Measurements from ENCODE around the gene PRIM2. TPM values are rescaled to one million over a fixed set of nuclear protein-coding genes. Genes with fewer than 3 reads are reported as not detected.
"Not testable (repeated sequence)": the region's sequence is repeated elsewhere in the genome, so short reads cannot be mapped to it uniquely, and the experiment has no call there.

Gene PRIM2
- polyA plus RNA-seq, 3 donors: 17.3 to 20.9 (median 20.5) TPM

- not testable (repeated sequence) for DNase-seq (ENCODE audit: low read depth in 3 of 3, low spot score in 2 of 3)
Observed at GRCh38 chr6:57442133-57442532, 124.7 kb downstream of the PRIM2 start.

GRCh38 chr6:57443181-57443580 is 125.8 kb downstream of the PRIM2 start:
- not testable (repeated sequence) for DNase-seq (ENCODE audit: low read depth in 3 of 3, low spot score in 2 of 3)

GRCh38 chr6:57444787-57445186 is 127.4 kb downstream of the PRIM2 start:
- DNase-seq (ENCODE audit: low read depth in 3 of 3, low spot score in 2 of 3): not testable (repeated sequence)

- DNase-seq (ENCODE audit: low read depth in 3 of 3, low spot score in 2 of 3): not testable (repeated sequence)
Observed at GRCh38 chr6:57445379-57445778, 127.9 kb downstream of the PRIM2 start.

GRCh38 chr6:57445790-57446468 is 128.5 kb downstream of the PRIM2 start:
- not testable (repeated sequence) for DNase-seq (ENCODE audit: low read depth in 3 of 3, low spot score in 2 of 3)

GRCh38 chr6:57449496-57450066 is 132.2 kb downstream of the PRIM2 start:
- not testable (repeated sequence) for DNase-seq (ENCODE audit: low read depth in 3 of 3, low spot score in 2 of 3)

GRCh38 chr6:57459781-57460180 is 142.4 kb downstream of the PRIM2 start:
- not testable (repeated sequence) for DNase-seq (ENCODE audit: low read depth in 3 of 3, low spot score in 2 of 3)

GRCh38 chr6:57461022-57461421 is 143.6 kb downstream of the PRIM2 start:
- DNase-seq (ENCODE audit: low read depth in 3 of 3, low spot score in 2 of 3): not testable (repeated sequence)

- DNase-seq (ENCODE audit: low read depth in 3 of 3, low spot score in 2 of 3): not testable (repeated sequence)
Observed at GRCh38 chr6:57463809-57464208, 146.4 kb downstream of the PRIM2 start.

- not testable (repeated sequence) for DNase-seq (ENCODE audit: low read depth in 3 of 3, low spot score in 2 of 3)
Observed at GRCh38 chr6:57465968-57466367, 148.5 kb downstream of the PRIM2 start.

GRCh38 chr6:57469072-57469471 is 151.6 kb downstream of the PRIM2 start:
- peak in 2 of 3 donors; percentile 23 to 50 for DNase-seq (ENCODE audit: low read depth in 3 of 3, low spot score in 2 of 3)

GRCh38 chr6:57470148-57470547 is 152.7 kb downstream of the PRIM2 start:
- not testable (repeated sequence) for DNase-seq (ENCODE audit: low read depth in 3 of 3, low spot score in 2 of 3)

- not testable (repeated sequence) for DNase-seq (ENCODE audit: low read depth in 3 of 3, low spot score in 2 of 3)
Observed at GRCh38 chr6:57471314-57471864, 154.0 kb downstream of the PRIM2 start.

- peak in 2 of 3 donors; percentile 13 to 23 for DNase-seq (ENCODE audit: low read depth in 3 of 3, low spot score in 2 of 3)
Observed at GRCh38 chr6:57472861-57473362, 155.5 kb downstream of the PRIM2 start.

GRCh38 chr6:57474862-57475475 is 157.5 kb downstream of the PRIM2 start:
- DNase-seq (ENCODE audit: low read depth in 3 of 3, low spot score in 2 of 3): not testable (repeated sequence)

- DNase-seq (ENCODE audit: low read depth in 3 of 3, low spot score in 2 of 3): not testable (repeated sequence)
Observed at GRCh38 chr6:57475656-57476055, 158.2 kb downstream of the PRIM2 start.

GRCh38 chr6:57480194-57480593 is 162.8 kb downstream of the PRIM2 start:
- DNase-seq (ENCODE audit: low read depth in 3 of 3, low spot score in 2 of 3): not testable (repeated sequence)

- DNase-seq (ENCODE audit: low read depth in 3 of 3, low spot score in 2 of 3): not testable (repeated sequence)
Observed at GRCh38 chr6:57481121-57481520, 163.7 kb downstream of the PRIM2 start.

- not testable (repeated sequence) for DNase-seq (ENCODE audit: low read depth in 3 of 3, low spot score in 2 of 3)
Observed at GRCh38 chr6:57482471-57482870, 165.0 kb downstream of the PRIM2 start.

- not testable (repeated sequence) for DNase-seq (ENCODE audit: low read depth in 3 of 3, low spot score in 2 of 3)
Observed at GRCh38 chr6:57486494-57487081, 169.2 kb downstream of the PRIM2 start.

- DNase-seq (ENCODE audit: low read depth in 3 of 3, low spot score in 2 of 3): not testable (repeated sequence)
Observed at GRCh38 chr6:57488551-57488950, 171.1 kb downstream of the PRIM2 start.
